ENCODE data around the gene PCDH9.

The PCDH9 gene

GRCh38 chr13:67140006-67140405 lies 90.1 kb downstream of the PCDH9 start:
- H3K9ac ChIP-seq (ENCODE audit: low read depth, low read length, poor library complexity, severe bottlenecking): no peak overlapping the region
- H3K4me3 ChIP-seq (ENCODE audit: low read length, poor library complexity, severe bottlenecking): no peak overlapping the region
- no peak overlapping the region for H3K4me2 ChIP-seq (ENCODE audit: low read depth, low read length, poor library complexity, severe bottlenecking)
- H3K9me3 ChIP-seq (ENCODE audit: insufficient read depth, low read depth, low read length): no peaks in the 10 kb centered on the region
- no peaks in the 10 kb centered on the region for H3K27me3 ChIP-seq (ENCODE audit: insufficient read depth, low read length, poor library complexity, severe bottlenecking)
- H3F3A ChIP-seq (ENCODE audit: low read depth): no peaks in the 10 kb centered on the region
- TF ChIP-seq, protein P1, sequence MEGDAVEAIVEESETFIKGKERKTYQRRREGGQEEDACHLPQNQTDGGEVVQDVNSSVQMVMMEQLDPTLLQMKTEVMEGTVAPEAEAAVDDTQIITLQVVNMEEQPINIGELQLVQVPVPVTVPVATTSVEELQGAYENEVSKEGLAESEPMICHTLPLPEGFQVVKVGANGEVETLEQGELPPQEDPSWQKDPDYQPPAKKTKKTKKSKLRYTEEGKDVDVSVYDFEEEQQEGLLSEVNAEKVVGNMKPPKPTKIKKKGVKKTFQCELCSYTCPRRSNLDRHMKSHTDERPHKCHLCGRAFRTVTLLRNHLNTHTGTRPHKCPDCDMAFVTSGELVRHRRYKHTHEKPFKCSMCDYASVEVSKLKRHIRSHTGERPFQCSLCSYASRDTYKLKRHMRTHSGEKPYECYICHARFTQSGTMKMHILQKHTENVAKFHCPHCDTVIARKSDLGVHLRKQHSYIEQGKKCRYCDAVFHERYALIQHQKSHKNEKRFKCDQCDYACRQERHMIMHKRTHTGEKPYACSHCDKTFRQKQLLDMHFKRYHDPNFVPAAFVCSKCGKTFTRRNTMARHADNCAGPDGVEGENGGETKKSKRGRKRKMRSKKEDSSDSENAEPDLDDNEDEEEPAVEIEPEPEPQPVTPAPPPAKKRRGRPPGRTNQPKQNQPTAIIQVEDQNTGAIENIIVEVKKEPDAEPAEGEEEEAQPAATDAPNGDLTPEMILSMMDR (conservative IDR thresholded peaks at IDR 0.05; ENCODE audit: low read length): no peak
- TF ChIP-seq EZH2phosphoT487 (IDR thresholded peaks at IDR 0.05; ENCODE audit: borderline replicate concordance): no peak
- H3K36me3 ChIP-seq (ENCODE audit: insufficient read depth, low read length): no peaks in the 10 kb centered on the region
- no peaks in the 10 kb centered on the region for H3K9me2 ChIP-seq (replicated peaks; ENCODE audit: low read depth, low read length)
- H2AFZ ChIP-seq (ENCODE audit: low read length): no peak overlapping the region
- H3K4me1 ChIP-seq (ENCODE audit: insufficient read depth, low read length, poor library complexity, severe bottlenecking): peaks cover 5% of the 10 kb centered on the region
- H4K20me1 ChIP-seq (ENCODE audit: insufficient read depth, low read length, poor library complexity, severe bottlenecking): no peaks in the 10 kb centered on the region
- no peaks in the 10 kb centered on the region for H3K79me2 ChIP-seq (ENCODE audit: insufficient read depth, low read length)

- Histone ChIP-seq H3K36me3 (ENCODE audit: insufficient read depth, low read length) (no peaks in the 10 kb centered on the region), H3K4me3 (ENCODE audit: low read length, poor library complexity, severe bottlenecking) (no peak overlapping the region), H3K4me2 (ENCODE audit: low read depth, low read length, poor library complexity, severe bottlenecking) (no peak overlapping the region), H2AFZ (ENCODE audit: low read length) (no peak overlapping the region), H3K79me2 (ENCODE audit: insufficient read depth, low read length) (no peaks in the 10 kb centered on the region), H3K27me3 (ENCODE audit: insufficient read depth, low read length, poor library complexity, severe bottlenecking) (no peaks in the 10 kb centered on the region), H3F3A (ENCODE audit: low read depth) (no peaks in the 10 kb centered on the region), H3K4me1 (ENCODE audit: insufficient read depth, low read length, poor library complexity, severe bottlenecking) (peaks cover 7% of the 10 kb centered on the region), H3K9me3 (ENCODE audit: insufficient read depth, low read depth, low read length) (no peaks in the 10 kb centered on the region), H4K20me1 (ENCODE audit: insufficient read depth, low read length, poor library complexity, severe bottlenecking) (no peaks in the 10 kb centered on the region), H3K9ac (ENCODE audit: low read depth, low read length, poor library complexity, severe bottlenecking) (no peak overlapping the region), H3K9me2 (replicated peaks; ENCODE audit: low read depth, low read length) (no peaks in the 10 kb centered on the region)
- no peak for TF ChIP-seq EZH2phosphoT487 (IDR thresholded peaks at IDR 0.05; ENCODE audit: borderline replicate concordance)
- TF ChIP-seq, protein P1 (conservative IDR thresholded peaks at IDR 0.05; ENCODE audit: low read length): no peak
Measured at GRCh38 chr13:67139551-67139950, 90.6 kb downstream of the PCDH9 start.

DNA sequence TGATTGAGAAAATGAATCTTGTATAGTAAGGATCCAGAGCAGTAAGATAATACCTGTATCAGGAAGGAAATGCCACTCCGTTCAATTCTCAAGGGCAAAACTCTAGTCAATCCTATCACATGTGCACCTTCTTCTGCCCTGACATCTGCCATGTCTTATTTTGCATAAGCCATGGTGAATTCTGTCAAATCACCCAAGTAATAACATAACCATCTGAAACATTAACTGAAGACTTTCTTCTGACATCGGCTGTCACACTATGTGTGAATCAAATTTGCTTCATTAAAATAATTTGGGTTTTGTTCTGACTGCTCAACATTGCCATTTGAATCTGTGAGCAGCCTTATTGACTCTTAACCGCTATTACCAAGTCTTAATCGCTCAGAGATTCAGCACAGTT lies 91.2 kb downstream of the PCDH9 start:
- Histone ChIP-seq H3K9ac (ENCODE audit: low read depth, low read length, poor library complexity, severe bottlenecking) (no peak overlapping the region), H3K36me3 (ENCODE audit: insufficient read depth, low read length) (no peaks in the 10 kb centered on the region), H3K4me1 (ENCODE audit: insufficient read depth, low read length, poor library complexity, severe bottlenecking) (peaks cover 12% of the 10 kb centered on the region), H4K20me1 (ENCODE audit: insufficient read depth, low read length, poor library complexity, severe bottlenecking) (no peaks in the 10 kb centered on the region), H3K9me2 (replicated peaks; ENCODE audit: low read depth, low read length) (no peaks in the 10 kb centered on the region), H3K4me3 (ENCODE audit: low read length, poor library complexity, severe bottlenecking) (no peak overlapping the region), H3F3A (ENCODE audit: low read depth) (no peaks in the 10 kb centered on the region), H2AFZ (ENCODE audit: low read length) (no peak overlapping the region), H3K79me2 (ENCODE audit: insufficient read depth, low read length) (no peaks in the 10 kb centered on the region), H3K9me3 (ENCODE audit: insufficient read depth, low read depth, low read length) (no peaks in the 10 kb centered on the region), H3K4me2 (ENCODE audit: low read depth, low read length, poor library complexity, severe bottlenecking) (no peak overlapping the region), H3K27me3 (ENCODE audit: insufficient read depth, low read length, poor library complexity, severe bottlenecking) (no peaks in the 10 kb centered on the region)
- TF ChIP-seq EZH2phosphoT487 (IDR thresholded peaks at IDR 0.05; ENCODE audit: borderline replicate concordance): no peak
- TF ChIP-seq, protein P1 (conservative IDR thresholded peaks at IDR 0.05; ENCODE audit: low read length): no peak

Measured in Loucy (cell line).